ENCODE data around the gene MYO1A. TPM values are rescaled to one million over a fixed set of nuclear protein-coding genes. Genes with fewer than 3 reads are reported as not detected.
"Not testable (repeated sequence)": the region's sequence is repeated elsewhere in the genome, so short reads cannot be mapped to it uniquely, and the experiment has no call there.

Gene MYO1A
- total RNA-seq, 1 experiment from 2014 or later: not detected

GRCh38 chr12:57048423-57049118, 1.4 kb downstream of the MYO1A start:
- DNase-seq (ENCODE audit: low read depth): no peak

- peak; percentile 9 for DNase-seq (ENCODE audit: low read depth)
These were observed 1.9 kb downstream of the MYO1A start for GRCh38 chr12:57047981-57048380.

DNA sequence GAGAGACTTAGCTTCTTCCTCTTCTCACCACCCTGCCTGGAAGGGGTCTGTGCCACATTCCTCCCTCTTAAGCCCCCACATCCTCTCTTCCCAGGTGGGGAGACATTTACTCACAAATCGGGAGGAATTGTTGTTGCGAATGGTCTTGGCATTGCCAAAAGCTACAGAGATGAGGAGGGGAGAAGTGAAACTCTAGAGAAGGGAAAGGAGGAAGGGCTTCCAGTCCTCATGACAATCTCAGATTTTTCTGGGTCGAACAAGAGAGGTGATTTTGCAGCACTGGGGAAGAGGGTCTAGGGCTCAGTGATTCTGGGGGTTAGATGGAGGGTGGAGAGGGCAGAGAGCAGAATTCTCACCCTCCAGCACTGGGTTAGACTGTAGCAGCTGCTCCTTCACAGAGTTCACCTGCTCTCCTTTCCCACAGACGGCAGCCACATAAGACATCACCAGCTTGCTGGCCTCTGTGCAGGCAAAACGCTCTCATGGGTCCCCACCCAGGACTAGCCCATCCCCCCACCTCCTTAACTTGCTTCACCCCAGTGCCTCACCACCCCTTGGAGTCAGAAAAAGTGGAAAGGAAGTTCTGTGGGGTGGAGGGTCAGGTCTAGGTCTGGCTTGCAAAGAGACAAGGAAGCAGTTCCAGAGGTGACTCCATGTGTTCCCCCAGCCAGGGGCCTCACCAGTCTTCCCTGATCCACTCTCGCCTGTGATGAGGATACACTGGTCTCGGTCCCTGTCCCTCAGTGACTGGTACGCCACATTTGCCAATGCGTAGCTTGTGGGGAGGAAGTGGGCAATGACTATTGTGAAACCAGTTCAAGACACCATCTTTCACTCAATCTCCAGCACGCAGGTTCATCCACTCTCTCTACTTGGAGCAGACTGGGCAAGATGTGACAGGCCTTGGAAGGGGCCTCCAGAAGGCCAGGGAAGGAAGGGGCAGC, 2.7 kb downstream of the MYO1A start:
- no peak for DNase-seq (ENCODE audit: low read depth)

GRCh38 chr12:57046086-57046791, 3.7 kb downstream of the MYO1A start:
- no peak for DNase-seq (ENCODE audit: low read depth)

DNA sequence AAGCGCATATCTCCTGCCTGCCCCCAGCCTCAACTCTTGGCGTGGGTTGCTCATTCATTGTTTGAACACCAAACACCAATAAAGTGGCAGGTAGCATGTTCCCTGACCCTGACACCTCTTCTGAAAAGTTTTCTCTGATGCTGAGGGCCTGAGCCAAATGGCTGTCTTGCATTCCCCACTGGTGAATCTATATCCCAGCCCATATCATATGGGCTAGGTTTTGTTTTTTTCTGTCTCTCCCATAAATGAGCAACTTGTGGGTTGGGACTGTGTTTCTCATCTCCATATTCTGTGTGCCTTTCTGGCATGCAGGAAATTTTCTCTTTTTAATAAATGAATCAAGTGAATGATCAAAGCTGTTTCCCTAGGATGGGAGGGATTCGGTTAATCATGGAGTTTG, 5.0 kb downstream of the MYO1A start:
- DNase-seq (ENCODE audit: low read depth): no peak

- DNase-seq (ENCODE audit: low read depth): no peak
These were observed 5.5 kb downstream of the MYO1A start for GRCh38 chr12:57044468-57044867.

DNA sequence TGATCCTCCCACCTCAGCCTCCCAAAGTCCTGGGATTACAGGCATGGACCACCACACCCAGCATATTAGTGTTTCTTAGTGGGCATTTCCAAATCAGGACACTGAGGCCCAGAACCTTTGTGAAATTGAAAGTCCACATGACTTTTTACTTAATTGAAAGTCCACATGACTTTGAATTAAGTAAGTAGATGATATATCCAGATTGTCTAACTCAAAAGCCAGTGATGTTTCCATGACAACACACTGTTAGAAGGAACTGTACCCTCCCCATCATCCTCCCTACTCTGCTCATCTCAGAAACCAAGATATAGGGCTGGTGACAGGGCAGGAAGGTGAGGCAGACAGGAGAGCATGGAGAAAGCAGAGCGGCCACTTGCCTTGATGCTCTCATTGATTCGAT, 7.2 kb downstream of the MYO1A start:
- no peak for DNase-seq (ENCODE audit: low read depth)

GRCh38 chr12:57040750-57041149, 9.2 kb downstream of the MYO1A start:
- DNase-seq (ENCODE audit: low read depth): no peak

DNA sequence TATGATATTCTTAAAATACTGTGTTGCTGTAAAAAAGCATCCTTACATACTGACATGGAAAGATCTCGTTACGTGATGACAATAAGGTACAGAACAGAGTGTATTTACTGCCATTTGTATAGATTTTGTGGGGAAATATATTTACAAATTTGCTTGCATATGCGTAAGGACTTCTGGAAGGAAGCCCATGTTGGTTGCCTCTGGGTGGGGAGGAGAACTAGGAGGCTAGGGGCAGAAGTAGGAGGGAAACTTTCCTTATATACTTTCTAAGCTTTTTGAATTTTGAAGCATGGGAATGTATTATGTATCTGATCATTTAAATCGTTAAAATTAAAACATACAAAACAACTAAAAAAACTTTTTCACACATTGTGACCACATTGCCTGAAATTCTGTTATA, 9.7 kb downstream of the MYO1A start:
- no peak for DNase-seq (ENCODE audit: low read depth)

- DNase-seq (ENCODE audit: low read depth): no peak
These were observed 10.7 kb downstream of the MYO1A start for GRCh38 chr12:57039016-57039798.

DNA sequence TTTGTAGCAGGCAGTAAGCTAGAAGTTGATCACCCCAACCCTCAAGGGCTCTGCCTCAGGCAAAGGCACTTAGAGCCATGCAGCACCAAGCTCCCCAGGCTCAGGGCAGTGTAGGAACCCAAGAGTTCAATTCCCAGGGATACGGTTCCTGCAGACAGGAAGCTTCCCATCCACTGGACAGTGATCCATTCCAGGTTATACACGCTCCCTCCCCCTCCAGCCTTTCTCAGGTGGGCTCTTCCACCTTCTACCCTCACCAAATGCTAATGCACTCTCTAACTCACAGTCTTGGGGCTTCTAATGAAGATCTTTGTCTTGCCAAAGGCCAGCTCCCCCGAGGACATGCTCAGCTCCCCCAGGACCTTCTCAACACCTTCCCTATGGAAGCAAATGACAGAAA, 12.7 kb downstream of the MYO1A start:
- no peak for DNase-seq (ENCODE audit: low read depth)

DNA sequence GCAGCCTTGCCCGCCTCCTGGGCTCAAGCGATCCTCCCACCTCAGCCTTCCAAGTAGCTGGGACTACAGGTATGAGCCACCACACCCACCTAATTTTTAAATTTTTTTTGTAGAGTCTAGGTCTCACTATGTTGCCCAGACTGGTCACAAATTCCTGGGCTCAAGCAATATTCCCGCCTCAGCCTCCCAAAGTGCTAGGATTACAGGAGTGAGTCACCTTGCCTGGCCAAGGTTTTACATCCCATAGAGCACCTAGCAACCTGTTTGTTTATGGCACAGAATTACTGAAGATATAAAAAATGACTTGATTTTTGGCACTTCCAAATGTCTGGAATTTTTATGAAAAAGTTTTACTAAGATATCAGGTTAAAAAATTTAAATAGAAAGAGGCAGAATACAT, 16.5 kb downstream of the MYO1A start:
- DNase-seq (ENCODE audit: low read depth): no peak

DNA sequence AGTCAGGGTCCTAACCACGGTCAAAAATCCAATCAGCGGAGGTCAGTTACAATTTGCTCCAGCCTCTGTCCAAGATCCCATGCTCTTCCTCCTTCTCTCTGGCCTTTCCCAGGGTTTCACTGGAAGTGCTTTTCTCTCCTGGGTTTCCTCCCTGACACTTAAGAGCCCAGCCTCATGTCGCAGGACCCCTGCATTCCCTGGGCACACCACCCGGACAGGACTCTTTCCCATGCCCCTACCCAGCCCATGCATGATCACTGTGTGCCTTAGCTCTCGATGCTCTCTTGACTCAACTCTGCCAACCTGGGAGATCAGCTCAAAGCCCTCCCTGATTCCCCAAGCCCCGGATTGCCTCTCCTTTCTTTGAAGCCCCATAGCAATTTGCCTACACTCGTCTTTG, 18.1 kb downstream of the MYO1A start:
- DNase-seq (ENCODE audit: low read depth): no peak

GRCh38 chr12:57031138-57031725, 18.7 kb downstream of the MYO1A start:
- DNase-seq (ENCODE audit: low read depth): no peak

- no peak for DNase-seq (ENCODE audit: low read depth)
These were observed 20.5 kb downstream of the MYO1A start for GRCh38 chr12:57029457-57029856.

DNA sequence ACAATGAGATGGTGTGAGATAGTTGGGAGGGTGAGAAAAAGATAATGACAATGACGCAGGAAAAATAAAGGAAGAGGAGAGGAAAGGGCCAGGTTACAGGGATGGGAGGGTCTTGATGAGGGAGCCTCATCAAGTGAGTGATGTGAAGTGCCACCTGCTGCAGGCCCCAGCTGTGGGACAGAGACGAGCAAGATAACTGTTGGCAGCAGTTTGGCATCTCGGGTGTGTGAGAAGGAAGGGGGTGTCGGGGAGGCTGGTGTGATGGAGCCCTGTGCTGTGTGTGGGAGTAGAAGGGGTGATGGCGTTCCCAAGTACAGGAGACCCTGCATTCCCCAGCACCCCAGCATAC, 22.1 kb downstream of the MYO1A start:
- no peak for DNase-seq (ENCODE audit: low read depth)

- no peak for DNase-seq (ENCODE audit: low read depth)
These were observed 22.7 kb downstream of the MYO1A start for GRCh38 chr12:57027011-57027804.

DNA sequence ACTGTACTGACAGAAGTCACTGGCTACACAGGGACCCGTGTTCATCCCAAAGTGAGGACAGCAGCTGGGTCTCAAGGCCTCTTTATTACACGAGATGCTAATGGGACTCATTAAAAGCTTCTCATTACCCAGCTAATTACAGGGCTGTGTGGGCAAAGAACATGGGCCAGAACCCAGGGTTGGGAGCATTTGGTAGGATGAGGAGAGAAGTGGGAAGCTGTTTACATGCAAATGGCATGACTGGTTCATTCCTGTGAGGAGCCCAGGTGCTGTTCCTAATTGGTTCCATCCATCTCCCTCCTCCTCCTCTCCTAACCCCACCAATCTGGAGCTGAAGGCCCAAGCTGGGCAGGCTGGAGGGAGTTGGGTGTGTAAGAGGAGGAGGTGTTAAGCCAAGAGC, 24.7 kb downstream of the MYO1A start:
- DNase-seq (ENCODE audit: low read depth): no peak

DNA sequence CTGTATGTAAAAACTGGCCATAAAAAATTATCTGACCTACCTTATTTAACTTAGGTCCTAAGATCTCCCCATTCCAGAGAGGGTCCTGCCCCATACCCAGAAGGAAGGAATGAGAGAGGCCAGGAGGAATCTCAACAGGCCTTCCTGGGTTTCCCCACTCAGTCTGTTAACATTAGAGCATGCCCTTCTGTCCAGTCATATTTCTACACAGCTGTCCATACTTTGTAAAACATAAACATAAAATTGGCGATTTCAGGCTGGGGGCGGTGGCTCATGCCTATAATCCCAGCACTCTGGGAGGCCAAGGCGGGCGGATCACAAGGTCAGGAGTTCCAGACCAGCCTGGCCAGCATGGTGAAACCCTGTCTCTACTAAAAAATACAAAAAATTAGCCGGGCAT, 27.6 kb downstream of the MYO1A start:
- not testable (repeated sequence) for DNase-seq (ENCODE audit: low read depth)

GRCh38 chr12:57019983-57020719, 29.8 kb downstream of the MYO1A start:
- no peak for DNase-seq (ENCODE audit: low read depth)

Data from RPMI7951 (cell line).